GM12801 (cell line): ENCODE results near the gene UNC5A.

ENCODE experiments used
- CTCF ChIP-seq: IDR thresholded peaks from one replicate; pipeline ENCODE4 v1.5.1; 2011; ENCODE audit warnings: control low read depth; ENCODE audit not compliant: insufficient read length; ENCODE audit errors: extremely low read depth

The UNC5A gene

DNA sequence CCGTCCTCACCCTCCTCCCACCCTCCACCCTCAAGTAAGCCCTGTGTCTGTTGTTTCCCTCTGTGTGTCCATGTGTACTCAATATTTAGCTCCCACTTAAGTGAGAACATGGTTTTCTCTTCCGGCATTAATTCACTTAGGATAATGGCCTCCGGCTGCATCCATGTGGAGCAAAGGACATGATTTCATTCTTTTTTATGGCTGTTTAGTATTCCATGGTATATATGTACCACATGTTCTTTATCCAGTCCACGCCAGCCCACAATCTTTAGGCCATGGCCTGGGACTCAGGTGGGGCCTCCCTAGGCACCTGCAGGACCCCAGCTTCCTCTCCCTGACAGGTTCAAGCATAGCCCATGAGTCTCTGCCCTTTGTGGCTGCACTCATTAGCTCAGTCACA, 22.9 kb downstream of the UNC5A start:
- TF ChIP-seq CTCF: no peak

GRCh38 chr5:176835918-176836317, 25.6 kb downstream of the UNC5A start:
- no peak for TF ChIP-seq CTCF

DNA sequence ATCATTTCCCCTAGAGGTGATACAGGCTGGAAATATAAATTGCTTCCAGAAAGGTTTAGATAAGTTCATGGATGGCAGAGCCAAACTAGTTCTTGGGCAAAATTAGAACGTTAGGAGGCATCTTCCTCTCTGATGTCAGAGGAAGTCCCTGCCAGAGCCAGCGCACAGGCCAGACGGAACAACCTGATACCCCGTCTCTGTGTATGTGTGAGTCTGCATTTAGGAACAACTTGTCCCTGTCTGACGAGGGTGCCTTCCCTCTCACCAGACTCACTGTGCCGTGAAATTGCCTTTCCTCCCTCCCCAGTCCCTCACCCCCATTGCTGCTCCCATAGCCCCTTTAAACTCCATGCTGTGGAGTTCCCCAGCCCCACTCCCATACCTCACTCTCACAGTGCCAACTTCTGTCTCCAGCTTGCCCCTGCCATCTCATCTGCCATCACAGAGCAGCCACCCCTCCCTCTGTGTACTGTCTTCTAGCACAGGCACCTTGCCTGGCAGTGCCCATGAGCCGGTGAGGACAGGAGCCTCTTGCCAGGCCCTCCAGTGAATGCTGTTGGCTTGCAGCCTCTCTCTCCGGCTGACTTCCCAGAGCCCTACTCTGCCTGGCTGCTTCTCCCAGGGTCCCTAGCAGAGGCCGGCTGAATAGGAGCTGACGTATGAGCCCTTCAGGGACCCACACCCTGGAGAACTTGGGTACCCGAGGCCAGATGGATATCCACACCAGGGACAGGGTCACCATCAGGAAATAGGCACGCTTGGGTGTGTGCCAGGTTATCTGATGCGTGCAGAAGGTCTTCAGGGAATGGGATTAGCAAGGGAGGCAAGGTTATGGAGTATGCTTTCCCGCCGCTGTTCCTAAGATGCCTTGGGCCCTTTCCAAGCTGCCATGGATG, 26.7 kb downstream of the UNC5A start:
- no peak for TF ChIP-seq CTCF

GRCh38 chr5:176837707-176838115, 27.4 kb downstream of the UNC5A start:
- TF ChIP-seq CTCF: no peak

GRCh38 chr5:176843673-176844072, 33.3 kb downstream of the UNC5A start:
- no peak for TF ChIP-seq CTCF

DNA sequence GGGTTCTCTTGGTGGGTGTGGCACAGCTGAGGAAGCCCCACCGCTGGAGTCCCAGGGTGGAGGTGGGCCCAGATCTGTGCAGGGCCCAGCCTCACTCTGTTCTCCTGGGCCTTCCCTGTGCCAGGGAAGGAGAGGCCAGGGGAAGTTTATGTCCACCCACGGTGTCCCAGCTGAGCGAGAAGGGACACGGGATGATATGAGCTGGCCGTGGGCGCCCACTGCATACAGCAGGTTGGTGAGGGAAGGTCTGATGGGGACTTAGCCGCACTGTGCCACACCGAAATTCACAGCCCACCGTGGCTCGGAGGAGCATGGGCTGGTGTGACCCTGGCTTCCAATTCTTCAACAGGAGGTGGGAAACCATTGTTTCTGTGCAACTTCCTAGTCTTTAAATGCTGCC, 33.9 kb downstream of the UNC5A start:
- TF ChIP-seq CTCF: no peak

DNA sequence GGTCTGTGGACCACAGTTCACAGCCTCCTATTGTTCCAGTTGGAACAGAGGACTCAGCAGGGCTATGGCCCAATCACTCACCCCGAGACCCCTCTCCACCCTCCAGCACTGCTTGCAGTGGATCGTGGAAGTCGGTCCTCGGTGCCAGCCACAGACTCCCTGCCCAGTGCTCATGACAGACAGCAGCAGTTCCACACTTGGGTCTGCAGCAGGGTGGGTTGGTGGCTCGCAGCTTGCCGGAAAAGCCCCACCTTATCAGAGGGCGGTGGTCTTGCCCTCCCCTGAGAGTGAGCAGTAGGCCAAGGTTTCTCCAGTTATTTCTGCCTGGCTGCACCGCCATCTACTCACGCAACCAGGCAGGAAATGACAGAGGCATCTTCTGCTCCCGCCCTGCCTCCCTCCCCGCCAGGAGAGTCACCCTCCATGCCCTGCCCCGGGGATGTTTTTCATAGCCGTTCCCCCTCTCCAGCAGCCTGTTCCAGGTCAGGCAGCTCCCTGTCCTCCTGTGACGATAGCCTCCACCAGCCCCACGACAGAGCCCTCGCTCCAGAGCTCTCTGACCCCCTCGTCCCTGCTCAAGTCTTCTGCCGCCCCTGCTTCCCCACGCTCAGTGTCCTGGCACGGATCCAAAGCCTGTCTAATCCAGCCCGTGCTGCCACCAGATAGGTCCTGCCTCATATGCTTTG, 34.5 kb downstream of the UNC5A start:
- TF ChIP-seq CTCF: no peak
